Measurements from ENCODE around the gene CCL7.
A peak's percentile ranks its signal among the peaks of the same experiment; 100 is the strongest.

The CCL7 gene

DNA sequence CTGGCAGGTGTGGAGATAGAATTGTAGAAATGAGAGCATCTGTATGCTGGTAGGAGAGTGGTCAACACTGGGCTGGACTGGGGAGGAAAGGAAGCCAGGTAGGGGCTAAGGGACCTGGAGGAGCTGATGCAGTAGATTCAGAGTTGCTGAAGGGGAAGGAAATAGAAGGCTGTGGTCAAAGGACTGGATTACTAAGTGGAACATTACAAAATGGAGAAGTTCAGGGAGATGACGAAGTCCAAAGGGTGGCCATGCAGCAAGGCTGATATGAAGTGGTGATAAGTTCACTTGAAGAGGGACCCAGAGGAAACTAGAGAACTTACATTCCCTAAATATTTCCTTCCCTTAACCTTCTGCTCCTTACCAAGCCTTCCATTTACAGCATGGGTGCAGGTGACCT is 23.6 kb upstream of the CCL7 start:
- no peaks in the 10 kb centered on the region for H3K9me3 ChIP-seq (ENCODE audit: control insufficient read depth in 5 of 5, low read length in 5 of 5)
- no peak overlapping the region for H3K27ac ChIP-seq (ENCODE audit: low read depth, low read length)
- no peaks in the 10 kb centered on the region for H3K36me3 ChIP-seq (ENCODE audit: control insufficient read depth in 5 of 5, insufficient read depth in 5 of 5, low read length in 5 of 5)
- no peaks in the 10 kb centered on the region for H3K27me3 ChIP-seq (ENCODE audit: control insufficient read depth in 5 of 5, insufficient read depth in 4 of 5, low read length in 5 of 5)
- H3K4me3 ChIP-seq (ENCODE audit: low read depth in 1 of 5, low read length in 5 of 5): no peak overlapping the region
- peaks cover 19 to 86% (median 60%) of the 10 kb centered on the region in 5 donors for H3K4me1 ChIP-seq (ENCODE audit: control insufficient read depth in 5 of 5, insufficient read depth in 5 of 5, low read length in 5 of 5)
- H3K9ac ChIP-seq (ENCODE audit: low read length in 5 of 5): no peak overlapping the region

DNA sequence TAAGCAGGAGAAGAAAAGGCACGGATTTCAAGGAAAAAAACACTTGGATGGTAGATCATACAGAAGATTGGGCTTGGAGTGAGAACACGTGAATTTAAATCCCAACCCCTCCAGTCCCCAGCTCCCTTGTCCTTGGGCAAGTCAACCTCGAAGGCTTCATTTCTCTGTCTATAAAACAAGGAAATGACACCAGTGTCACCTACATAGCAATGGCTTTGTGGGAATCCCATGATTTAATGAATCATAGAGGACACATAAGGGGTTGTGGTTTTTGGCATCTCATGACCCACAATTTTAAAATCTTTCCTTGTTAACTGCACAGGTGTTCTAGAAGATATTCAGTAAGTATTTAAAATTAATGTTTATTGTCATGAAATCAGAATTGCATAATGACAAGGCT is 23.1 kb upstream of the CCL7 start:
- peaks cover 20 to 86% (median 60%) of the 10 kb centered on the region in 5 donors for H3K4me1 ChIP-seq (ENCODE audit: control insufficient read depth in 5 of 5, insufficient read depth in 5 of 5, low read length in 5 of 5)
- H3K27ac ChIP-seq (ENCODE audit: low read depth, low read length): no peak overlapping the region
- no peaks in the 10 kb centered on the region for H3K27me3 ChIP-seq (ENCODE audit: control insufficient read depth in 5 of 5, insufficient read depth in 4 of 5, low read length in 5 of 5)
- no peak overlapping the region for H3K9ac ChIP-seq (ENCODE audit: low read length in 5 of 5)
- H3K4me3 ChIP-seq (ENCODE audit: low read depth in 1 of 5, low read length in 5 of 5): no peak overlapping the region
- no peaks in the 10 kb centered on the region for H3K36me3 ChIP-seq (ENCODE audit: control insufficient read depth in 5 of 5, insufficient read depth in 5 of 5, low read length in 5 of 5)
- no peaks in the 10 kb centered on the region for H3K9me3 ChIP-seq (ENCODE audit: control insufficient read depth in 5 of 5, low read length in 5 of 5)

DNA sequence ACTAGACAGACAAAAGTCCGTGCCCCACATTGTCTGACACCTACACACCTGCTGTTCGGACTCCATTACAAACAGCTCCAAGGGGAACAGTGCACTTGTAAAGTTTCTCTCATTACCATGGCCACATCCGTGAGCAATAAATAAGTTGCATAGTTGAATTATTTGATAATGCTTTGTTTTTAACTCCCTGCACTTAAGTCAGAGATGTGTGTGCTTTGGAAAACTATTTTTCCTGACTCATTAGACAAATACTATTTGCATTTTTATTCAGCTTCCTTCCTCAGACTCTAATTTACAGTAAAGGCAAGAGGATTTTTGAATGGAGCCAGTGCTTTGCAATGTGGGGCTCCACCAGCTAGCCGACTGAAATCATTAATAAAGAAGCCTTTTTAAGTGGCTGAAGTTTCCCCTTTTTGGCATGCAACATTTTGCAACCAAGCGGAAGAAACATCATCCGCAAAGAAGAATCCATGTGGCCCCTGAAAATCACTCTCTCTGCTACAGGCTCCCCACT is 21.5 kb upstream of the CCL7 start:
- no peak overlapping the region for H3K4me3 ChIP-seq (ENCODE audit: low read depth in 1 of 5, low read length in 5 of 5)
- H3K27ac ChIP-seq (ENCODE audit: low read depth, low read length): peak overlapping the region; percentile 28
- peaks cover 0 to 4% (median 0%) of the 10 kb centered on the region in 5 donors for H3K27me3 ChIP-seq (ENCODE audit: control insufficient read depth in 5 of 5, insufficient read depth in 4 of 5, low read length in 5 of 5)
- peaks cover 0 to 3% (median 0%) of the 10 kb centered on the region in 5 donors for H3K9me3 ChIP-seq (ENCODE audit: control insufficient read depth in 5 of 5, low read length in 5 of 5)
- no peaks in the 10 kb centered on the region for H3K36me3 ChIP-seq (ENCODE audit: control insufficient read depth in 5 of 5, insufficient read depth in 5 of 5, low read length in 5 of 5)
- H3K4me1 ChIP-seq (ENCODE audit: control insufficient read depth in 5 of 5, insufficient read depth in 5 of 5, low read length in 5 of 5): peaks cover 29 to 87% (median 64%) of the 10 kb centered on the region in 5 donors
- no peak overlapping the region for H3K9ac ChIP-seq (ENCODE audit: low read length in 5 of 5)

DNA sequence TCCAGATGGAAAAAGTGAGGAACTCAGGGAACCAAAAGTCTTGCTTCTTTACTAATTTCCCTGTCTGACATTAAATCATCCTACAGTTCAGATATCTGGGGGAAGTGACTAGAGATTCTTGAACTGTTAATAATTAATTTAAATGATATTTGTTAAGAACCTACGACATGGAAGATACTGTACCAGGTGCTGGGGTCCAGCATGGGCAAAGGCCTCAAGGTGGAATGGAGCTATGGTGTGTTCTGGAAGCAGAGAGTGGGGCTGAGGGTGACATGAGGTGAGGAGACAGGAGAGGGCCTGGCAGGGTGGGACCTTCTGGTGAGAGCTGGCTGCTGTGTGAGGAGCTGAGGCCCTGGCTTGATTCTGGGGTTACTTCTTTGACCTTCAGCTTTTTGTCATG is 21.0 kb upstream of the CCL7 start:
- H3K36me3 ChIP-seq (ENCODE audit: control insufficient read depth in 5 of 5, insufficient read depth in 5 of 5, low read length in 5 of 5): no peaks in the 10 kb centered on the region
- H3K27me3 ChIP-seq (ENCODE audit: control insufficient read depth in 5 of 5, insufficient read depth in 4 of 5, low read length in 5 of 5): peaks cover 0 to 4% (median 0%) of the 10 kb centered on the region in 5 donors
- peak overlapping the region in 2 of 5 donors; percentile 22 to 39 for H3K9ac ChIP-seq (ENCODE audit: low read length in 5 of 5)
- H3K9me3 ChIP-seq (ENCODE audit: control insufficient read depth in 5 of 5, low read length in 5 of 5): peaks cover 0 to 3% (median 0%) of the 10 kb centered on the region in 5 donors
- peaks cover 32 to 87% (median 69%) of the 10 kb centered on the region in 5 donors for H3K4me1 ChIP-seq (ENCODE audit: control insufficient read depth in 5 of 5, insufficient read depth in 5 of 5, low read length in 5 of 5)
- H3K4me3 ChIP-seq (ENCODE audit: low read depth in 1 of 5, low read length in 5 of 5): no peak overlapping the region
- peak overlapping the region; percentile 28 for H3K27ac ChIP-seq (ENCODE audit: low read depth, low read length)

DNA sequence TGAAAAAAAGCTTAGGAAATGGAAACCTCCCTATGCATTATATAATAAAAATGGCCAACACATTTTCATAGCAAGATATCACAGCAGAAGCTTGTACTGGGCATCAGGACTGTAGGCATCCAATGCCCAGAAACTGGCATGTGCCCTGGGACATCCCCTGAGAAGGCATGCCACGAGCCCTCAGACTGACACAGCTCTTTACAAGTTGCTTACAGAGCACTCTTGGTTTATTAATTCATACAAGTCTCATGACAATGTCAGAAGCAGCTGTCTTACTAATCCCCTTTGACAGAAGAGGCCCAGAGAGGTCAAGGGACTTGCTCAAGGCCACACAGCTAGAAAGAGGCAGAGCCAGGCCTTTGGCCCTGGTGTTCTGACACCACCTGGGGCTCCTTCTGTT is 20.5 kb upstream of the CCL7 start:
- Histone ChIP-seq H3K27me3 (ENCODE audit: control insufficient read depth in 5 of 5, insufficient read depth in 4 of 5, low read length in 5 of 5) (peaks cover 0 to 4% (median 0%) of the 10 kb centered on the region in 5 donors), H3K4me1 (ENCODE audit: control insufficient read depth in 5 of 5, insufficient read depth in 5 of 5, low read length in 5 of 5) (peaks cover 37 to 89% (median 73%) of the 10 kb centered on the region in 5 donors), H3K36me3 (ENCODE audit: control insufficient read depth in 5 of 5, insufficient read depth in 5 of 5, low read length in 5 of 5) (no peaks in the 10 kb centered on the region), H3K27ac (ENCODE audit: low read depth, low read length) (peak overlapping the region; percentile 28), H3K9me3 (ENCODE audit: control insufficient read depth in 5 of 5, low read length in 5 of 5) (peaks cover 0 to 3% (median 0%) of the 10 kb centered on the region in 5 donors), H3K4me3 (ENCODE audit: low read depth in 1 of 5, low read length in 5 of 5) (no peak overlapping the region), H3K9ac (ENCODE audit: low read length in 5 of 5) (peak overlapping the region in 2 of 5 donors; percentile 22 to 39)

DNA sequence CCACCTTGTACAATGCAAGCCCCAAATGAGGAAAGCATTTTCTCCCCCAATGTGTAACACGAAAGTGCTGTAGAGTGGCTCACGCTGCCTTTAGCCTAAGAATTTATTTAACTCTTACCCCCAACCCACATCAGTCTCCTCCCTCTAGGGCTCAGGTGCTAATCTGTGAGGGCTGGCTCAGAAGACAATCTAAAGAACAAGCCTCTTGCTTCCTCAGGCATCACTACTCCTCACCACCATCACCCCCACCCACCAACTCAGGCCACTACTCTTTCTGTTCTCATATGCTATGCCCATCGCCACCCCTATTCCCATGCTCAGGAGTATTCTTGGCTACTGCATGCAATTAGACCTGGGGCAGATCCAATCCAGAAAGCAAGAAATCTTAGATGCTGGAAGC is 18.8 kb upstream of the CCL7 start:
- Histone ChIP-seq H3K9ac (ENCODE audit: low read length in 5 of 5) (peak overlapping the region in 1 of 5 donors; percentile 28), H3K4me3 (ENCODE audit: low read depth in 1 of 5, low read length in 5 of 5) (no peak overlapping the region), H3K4me1 (ENCODE audit: control insufficient read depth in 5 of 5, insufficient read depth in 5 of 5, low read length in 5 of 5) (peaks cover 44 to 94% (median 80%) of the 10 kb centered on the region in 5 donors), H3K27ac (ENCODE audit: low read depth, low read length) (no peak overlapping the region), H3K9me3 (ENCODE audit: control insufficient read depth in 5 of 5, low read length in 5 of 5) (peaks cover 0 to 3% (median 0%) of the 10 kb centered on the region in 5 donors), H3K27me3 (ENCODE audit: control insufficient read depth in 5 of 5, insufficient read depth in 4 of 5, low read length in 5 of 5) (peaks cover 0 to 8% (median 0%) of the 10 kb centered on the region in 5 donors), H3K36me3 (ENCODE audit: control insufficient read depth in 5 of 5, insufficient read depth in 5 of 5, low read length in 5 of 5) (peaks cover 0 to 1% (median 0%) of the 10 kb centered on the region in 5 donors)

DNA sequence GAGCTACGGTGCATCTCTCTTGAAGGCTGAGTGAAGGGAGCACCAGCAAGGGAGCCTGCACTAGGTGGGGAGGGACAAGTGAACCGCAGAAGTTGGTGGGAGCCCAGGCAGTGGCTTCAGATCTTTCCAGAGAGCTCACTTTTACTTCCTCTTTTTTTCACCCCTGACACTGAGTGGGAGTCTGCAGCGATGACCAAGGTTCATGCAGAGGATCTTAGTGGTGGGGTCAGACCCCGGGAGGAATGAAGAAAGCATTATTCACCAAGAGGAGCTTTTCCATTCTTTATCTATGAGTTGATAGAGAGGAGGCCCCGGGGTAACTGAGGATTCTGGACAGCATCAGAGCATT is 18.0 kb upstream of the CCL7 start:
- Histone ChIP-seq H3K4me1 (ENCODE audit: control insufficient read depth in 5 of 5, insufficient read depth in 5 of 5, low read length in 5 of 5) (peaks cover 44 to 94% (median 81%) of the 10 kb centered on the region in 5 donors), H3K27ac (ENCODE audit: low read depth, low read length) (peak overlapping the region; percentile 79), H3K27me3 (ENCODE audit: control insufficient read depth in 5 of 5, insufficient read depth in 4 of 5, low read length in 5 of 5) (peaks cover 0 to 8% (median 0%) of the 10 kb centered on the region in 5 donors), H3K4me3 (ENCODE audit: low read depth in 1 of 5, low read length in 5 of 5) (peak overlapping the region in 1 of 5 donors; percentile 1), H3K9ac (ENCODE audit: low read length in 5 of 5) (peak overlapping the region in 2 of 5 donors; percentile 43 to 98), H3K9me3 (ENCODE audit: control insufficient read depth in 5 of 5, low read length in 5 of 5) (peaks cover 0 to 3% (median 0%) of the 10 kb centered on the region in 5 donors), H3K36me3 (ENCODE audit: control insufficient read depth in 5 of 5, insufficient read depth in 5 of 5, low read length in 5 of 5) (peaks cover 0 to 6% (median 0%) of the 10 kb centered on the region in 5 donors)

DNA sequence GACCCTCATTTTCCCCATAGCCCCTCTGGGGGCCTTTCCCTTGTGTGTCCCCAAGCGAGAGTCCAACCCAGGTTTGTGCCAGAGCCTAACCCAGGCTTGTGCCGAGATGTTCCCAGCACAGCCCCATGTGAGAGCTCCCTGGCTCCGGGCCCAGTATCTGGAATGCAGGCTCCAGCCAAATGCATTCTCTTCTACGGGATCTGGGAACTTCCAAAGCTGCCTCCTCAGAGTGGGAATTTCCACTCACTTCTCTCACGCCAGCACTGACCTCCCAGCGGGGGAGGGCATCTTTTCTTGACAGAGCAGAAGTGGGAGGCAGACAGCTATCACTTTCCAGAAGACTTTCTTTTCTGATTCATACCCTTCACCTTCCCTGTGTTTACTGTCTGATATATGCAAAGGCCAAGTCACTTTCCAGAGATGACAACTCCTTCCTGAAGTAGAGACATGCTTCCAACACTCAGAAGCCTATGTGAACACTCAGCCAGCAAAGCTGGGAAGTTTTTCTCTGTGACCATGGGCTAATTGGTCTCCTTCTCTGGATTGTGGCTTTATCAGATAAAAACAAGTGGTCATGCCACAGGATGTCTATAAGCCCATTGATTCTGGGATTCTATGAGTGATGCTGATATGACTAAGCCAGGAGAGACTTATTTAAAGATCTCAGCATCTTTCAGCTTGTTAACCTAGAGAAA is 17.4 kb upstream of the CCL7 start:
- Histone ChIP-seq H3K27ac (ENCODE audit: low read depth, low read length) (peak overlapping the region; percentile 79), H3K9ac (ENCODE audit: low read length in 5 of 5) (peak overlapping the region; percentile 2 to 98 (median 47)), H3K36me3 (ENCODE audit: control insufficient read depth in 5 of 5, insufficient read depth in 5 of 5, low read length in 5 of 5) (peaks cover 0 to 6% (median 0%) of the 10 kb centered on the region in 5 donors), H3K4me3 (ENCODE audit: low read depth in 1 of 5, low read length in 5 of 5) (peak overlapping the region in 1 of 5 donors; percentile 25), H3K27me3 (ENCODE audit: control insufficient read depth in 5 of 5, insufficient read depth in 4 of 5, low read length in 5 of 5) (peaks cover 0 to 8% (median 0%) of the 10 kb centered on the region in 5 donors), H3K9me3 (ENCODE audit: control insufficient read depth in 5 of 5, low read length in 5 of 5) (peaks cover 0 to 3% (median 0%) of the 10 kb centered on the region in 5 donors), H3K4me1 (ENCODE audit: control insufficient read depth in 5 of 5, insufficient read depth in 5 of 5, low read length in 5 of 5) (peaks cover 44 to 89% (median 81%) of the 10 kb centered on the region in 5 donors)

DNA sequence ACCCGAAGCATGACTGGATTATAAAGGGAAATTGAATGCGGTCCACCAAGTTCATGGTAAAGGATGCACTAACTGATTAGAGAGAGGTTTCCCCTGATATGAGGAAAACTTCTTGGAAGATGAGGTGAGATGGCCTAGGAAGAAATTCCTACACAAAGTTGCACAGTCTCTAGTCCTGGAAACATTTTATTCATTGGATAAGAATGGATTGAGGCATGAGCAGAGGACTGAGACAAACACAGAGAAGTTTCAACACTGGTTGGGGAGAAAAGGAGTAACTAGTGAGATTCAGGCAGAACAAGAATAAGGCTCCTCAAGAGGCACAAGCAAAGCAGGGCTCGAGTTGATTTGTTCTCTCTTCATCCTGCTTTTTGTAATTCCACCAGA is 16.9 kb upstream of the CCL7 start:
- H3K27ac ChIP-seq (ENCODE audit: low read depth, low read length): peak overlapping the region; percentile 79
- peaks cover 44 to 83% (median 80%) of the 10 kb centered on the region in 5 donors for H3K4me1 ChIP-seq (ENCODE audit: control insufficient read depth in 5 of 5, insufficient read depth in 5 of 5, low read length in 5 of 5)
- H3K9ac ChIP-seq (ENCODE audit: low read length in 5 of 5): peak overlapping the region in 3 of 5 donors; percentile 2 to 68 (median 47)
- peaks cover 0 to 8% (median 0%) of the 10 kb centered on the region in 5 donors for H3K27me3 ChIP-seq (ENCODE audit: control insufficient read depth in 5 of 5, insufficient read depth in 4 of 5, low read length in 5 of 5)
- peaks cover 0 to 3% (median 0%) of the 10 kb centered on the region in 5 donors for H3K9me3 ChIP-seq (ENCODE audit: control insufficient read depth in 5 of 5, low read length in 5 of 5)
- peaks cover 0 to 6% (median 0%) of the 10 kb centered on the region in 5 donors for H3K36me3 ChIP-seq (ENCODE audit: control insufficient read depth in 5 of 5, insufficient read depth in 5 of 5, low read length in 5 of 5)
- no peak overlapping the region for H3K4me3 ChIP-seq (ENCODE audit: low read depth in 1 of 5, low read length in 5 of 5)

DNA sequence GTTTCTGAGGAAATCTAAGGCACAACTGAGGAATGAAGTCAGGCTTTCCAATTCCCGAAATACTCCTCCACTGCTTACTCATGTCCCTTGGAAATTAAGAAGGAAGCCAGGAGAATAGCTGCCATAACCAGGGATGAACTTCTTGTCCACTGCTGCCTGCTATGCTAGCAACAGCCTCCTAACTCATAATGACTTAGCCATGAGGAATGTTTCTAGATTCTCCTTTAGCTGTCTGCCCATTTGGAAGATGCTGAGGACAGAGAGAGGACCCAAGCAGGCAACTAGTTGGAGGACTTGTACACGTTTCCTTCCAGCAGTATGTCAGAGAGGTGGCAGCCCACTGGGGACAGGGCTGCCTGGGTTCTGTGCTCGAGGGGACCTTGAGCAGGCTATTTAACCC is 15.9 kb upstream of the CCL7 start:
- H3K27me3 ChIP-seq (ENCODE audit: control insufficient read depth in 5 of 5, insufficient read depth in 4 of 5, low read length in 5 of 5): peaks cover 0 to 8% (median 0%) of the 10 kb centered on the region in 5 donors
- peaks cover 0 to 3% (median 0%) of the 10 kb centered on the region in 5 donors for H3K9me3 ChIP-seq (ENCODE audit: control insufficient read depth in 5 of 5, low read length in 5 of 5)
- H3K4me3 ChIP-seq (ENCODE audit: low read depth in 1 of 5, low read length in 5 of 5): peak overlapping the region in 4 of 5 donors; percentile 2 to 79 (median 72)
- peaks cover 44 to 78% (median 77%) of the 10 kb centered on the region in 5 donors for H3K4me1 ChIP-seq (ENCODE audit: control insufficient read depth in 5 of 5, insufficient read depth in 5 of 5, low read length in 5 of 5)
- peak overlapping the region; percentile 79 for H3K27ac ChIP-seq (ENCODE audit: low read depth, low read length)
- H3K9ac ChIP-seq (ENCODE audit: low read length in 5 of 5): peak overlapping the region in 2 of 5 donors; percentile 68 to 75
- peaks cover 0 to 6% (median 0%) of the 10 kb centered on the region in 5 donors for H3K36me3 ChIP-seq (ENCODE audit: control insufficient read depth in 5 of 5, insufficient read depth in 5 of 5, low read length in 5 of 5)

Measured in subcutaneous abdominal adipose tissue (tissue), 5 donors.